HepG2 (cell line): Measurements from ENCODE around the gene USP11. TPM values are rescaled to one million over a fixed set of nuclear protein-coding genes. Genes with fewer than 3 reads are reported as not detected.

Experiments
- ATAC-seq: fragments of 200-7000 bp; cut with Tn5 transposase; 3 replicates; pipeline ENCODE4 v1.9.1; 2020; ENCODE audit warnings: mild to moderate bottlenecking, moderate library complexity
- BruUV-seq: library from RNA; stranded (reverse); fragments of 400-500 nt; replicated peaks from 2 replicates; lab custom pipeline; 2021; lab: Mats Ljungman, UMichigan
- CTCF ChIA-PET: fragments of 300-600 bp; formaldehyde crosslinking; extraction: SDS; loops from one replicate; lab custom pipeline; 2021; ENCODE audit warnings: low total read pairs, inconsistent platforms, low intra/inter-chr PET ratio; lab: Yijun Ruan, JAX
- POLR2A ChIA-PET: fragments of 350-600 bp; sonication (Branson Sonifier 250); formaldehyde crosslinking; loops from one replicate; lab custom pipeline; 2020; ENCODE audit warnings: antibody characterized with exemption, inconsistent platforms; lab: Yijun Ruan, JAX
- DNase-seq: peaks from one replicate; pipeline ENCODE4 v3.0.0-alpha.2; 2015; ENCODE audit warnings: low spot score
- FAIRE-seq: peaks from 3 replicates; lab custom pipeline; 2011; peaks lifted over from hg19 to GRCh38; lab: Jason Lieb, UNC
- H2AFZ ChIP-seq: one replicate; pipeline ENCODE4 v1.6.1; 2011; ENCODE audit warnings: low read length, inconsistent platforms
- H3K27ac ChIP-seq: fragments of 300-600 bp; 3 replicates; pipeline ENCODE4 v1.8.0; 2011; ENCODE audit warnings: mixed run types, mild to moderate bottlenecking, mixed read lengths, low read length, inconsistent platforms; ENCODE audit not compliant: insufficient read depth; ENCODE audit errors: extremely low read length
- H3K27me3 ChIP-seq, 2 experiments: fragments of 200-600 bp in 1 of 2; 2 replicates in 1 of 2; 3 replicates in 1 of 2; pipeline versions ENCODE4 v1.6.0 to v1.8.0; 2011; ENCODE audit warnings: low read length in 2 of 2, mild to moderate bottlenecking in 2 of 2, moderate library complexity in 2 of 2, inconsistent platforms in 1 of 2; ENCODE audit not compliant: insufficient read depth in 2 of 2, control insufficient read depth in 1 of 2
- H3K36me3 ChIP-seq, 2 experiments: fragments of 200-600 bp in 1 of 2; replicated peaks in 1 of 2; 2 replicates in 1 of 2; 3 replicates in 1 of 2; pipeline versions ENCODE4 v1.5.1 to v1.8.0; 2011; ENCODE audit warnings: low read length in 2 of 2, inconsistent platforms in 1 of 2; ENCODE audit not compliant: insufficient read depth in 2 of 2, control insufficient read depth in 1 of 2
- H3K4me1 ChIP-seq: 2 replicates; pipeline ENCODE4 v1.5.1; 2012; ENCODE audit warnings: low read length, inconsistent platforms; ENCODE audit not compliant: insufficient read depth
- H3K4me2 ChIP-seq: 2 replicates; pipeline ENCODE4 v1.6.0; 2011; ENCODE audit warnings: low read depth, low read length, inconsistent platforms
- H3K4me3 ChIP-seq, 3 experiments: fragments of 200-600 bp in 1 of 3; sonication (generic), shearing (Covaris generic) in 1 of 3; replicated peaks in 1 of 3; 2 replicates each; pipeline ENCODE4 v1.5.1; 2011 to 2016; ENCODE audit warnings: low read length in 3 of 3, inconsistent platforms in 2 of 3, low read depth in 2 of 3, mild to moderate bottlenecking in 2 of 3, control low read depth in 1 of 3, mixed read lengths in 1 of 3; ENCODE audit not compliant: insufficient read depth in 1 of 3
- H3K79me2 ChIP-seq: one replicate; pipeline ENCODE4 v1.6.1; 2011; ENCODE audit warnings: low read length, inconsistent platforms; ENCODE audit not compliant: insufficient read depth
- H3K9ac ChIP-seq: 2 replicates; pipeline ENCODE4 v1.6.0; 2011; ENCODE audit warnings: mild to moderate bottlenecking, low read depth, low read length, inconsistent platforms; ENCODE audit not compliant: insufficient read depth
- H3K9me3 ChIP-seq: 2 replicates; pipeline ENCODE4 v1.5.1; 2012; ENCODE audit warnings: mild to moderate bottlenecking, low read length
- H4K20me1 ChIP-seq: 2 replicates; pipeline ENCODE4 v1.6.0; 2011; ENCODE audit warnings: inconsistent platforms, mild to moderate bottlenecking, low read length, moderate library complexity; ENCODE audit not compliant: insufficient read depth
- DRAP1 ChIP-seq: IDR thresholded peaks from 2 replicates; pipeline ENCODE4 v1.6.1; 2016; ENCODE audit warnings: missing genetic modification reagents, missing compliant biosample characterization
- KDM1A ChIP-seq: IDR thresholded peaks from 2 replicates; pipeline ENCODE4 v1.6.1; 2016; ENCODE audit warnings: missing compliant biosample characterization
- MIER3 ChIP-seq: IDR thresholded peaks from 2 replicates; pipeline ENCODE4 v1.6.1; 2016; ENCODE audit warnings: missing compliant biosample characterization, borderline replicate concordance
- MNT ChIP-seq: fragments of 450-650 bp; IDR thresholded peaks from 2 replicates; pipeline ENCODE4 v1.6.1; 2016
- POGZ ChIP-seq: sonication (generic); formaldehyde crosslinking; IDR thresholded peaks from 2 replicates; pipeline ENCODE4 v1.4.0; 2020; ENCODE audit warnings: mild to moderate bottlenecking, missing genetic modification reagents
- PRDM15 ChIP-seq: sonication (generic); formaldehyde crosslinking; IDR thresholded peaks from 2 replicates; pipeline ENCODE4 v1.4.0; 2020; ENCODE audit warnings: missing genetic modification reagents
- REPIN1 ChIP-seq: sonication (generic); formaldehyde crosslinking; IDR thresholded peaks from 2 replicates; pipeline ENCODE4 v1.8.0; 2022; ENCODE audit warnings: missing genetic modification reagents, low read depth, mild to moderate bottlenecking, borderline replicate concordance
- RNF2 ChIP-seq: fragments of 450-650 bp; conservative IDR thresholded peaks from 2 replicates; pipeline ENCODE4 v1.6.1; 2016; ENCODE audit warnings: low read depth
- SMAD3 ChIP-seq: sonication (generic); formaldehyde crosslinking; IDR thresholded peaks from 2 replicates; pipeline ENCODE4 v1.4.0; 2020; ENCODE audit warnings: missing genetic modification reagents
- TMF1 ChIP-seq: sonication (generic); formaldehyde crosslinking; IDR thresholded peaks from 2 replicates; pipeline ENCODE4 v1.8.1; 2022; ENCODE audit warnings: low read depth, missing genetic modification reagents
- ZFP1 ChIP-seq: IDR thresholded peaks from 2 replicates; pipeline ENCODE4 v1.6.1; 2016
- ZNF792 ChIP-seq: IDR thresholded peaks from 2 replicates; pipeline ENCODE4 v1.6.1; 2016
- WGBS: methylation state at CpG from one replicate; pipeline ENCODE4 v1.1.6; 2017; ENCODE audit warnings: low lambda C conversion rate; 5-methylcytosine and 5-hydroxymethylcytosine counted together
- in situ Hi-C: cut with HindIII; loops from 2 replicates; pipeline ENCODE4 v1.10.0; 2017; ENCODE audit warnings: low pct_unique_long_range_greater_than_20kb; ENCODE audit not compliant: extremely low pct_ligation_motif_present
- intact Hi-C: fragments of 100-400 bp; cut with micrococcal nuclease; formaldehyde crosslinking; loops from one replicate; pipeline ENCODE4 v1.10.0; 2022; ENCODE audit not compliant: unreplicated experiment
- polyA plus RNA-seq, 8 experiments: library from polyadenylated mRNA; depleted of rRNA in 3 of 8; stranded (reverse) in 7 of 8; unstranded in 1 of 8; fragments of >200 nt; fragmentation: Illumina TruSeq in 4 of 8; extraction: Trizol in 4 of 8; gene quantifications; 2 replicates each; pipeline versions ENCODE4 v1.2.1 to v1.2.3, GENCODE V29; 2011 to 2016; ENCODE audit warnings: low read depth in 4 of 8, missing spikeins in 1 of 8, mixed read lengths in 1 of 8; ENCODE audit not compliant: insufficient read depth in 1 of 8
- total RNA-seq, 5 experiments: library from RNA; depleted of rRNA; stranded (reverse); fragments of >200 nt; fragmentation: Illumina TruSeq; extraction: Trizol; gene quantifications; 2 replicates each; pipeline ENCODE4 v1.2.3, GENCODE V29; 2016; ENCODE audit warnings: low read depth in 1 of 5
- TF ChIP-seq, protein P1 (sequence below): sonication (generic); formaldehyde crosslinking; IDR thresholded peaks from 2 replicates; pipeline ENCODE4 v1.4.0; 2020; ENCODE audit warnings: low read depth, mild to moderate bottlenecking, missing genetic modification reagents
- TF ChIP-seq, protein P2 (sequence below): sonication (generic); formaldehyde crosslinking; IDR thresholded peaks from 2 replicates; pipeline ENCODE4 v1.8.0; 2022; ENCODE audit warnings: missing genetic modification reagents, mild to moderate bottlenecking, borderline replicate concordance

USP11 gene
- total and polyA plus RNA-seq, 2 of the 13 experiments (the other 11 are each of a cell fraction or from before 2014, with no cell fraction given) = 23.8 to 31.7 TPM

- intact Hi-C loops = no loop called here
- Histone ChIP-seq H3K9ac (peak overlapping the region; percentile 62), H3K79me2 (peaks cover 17% of the 10 kb centered on the region)
- no peak for TF ChIP-seq ZFP1 (CRISPR knock-in tag)
- TF ChIP-seq, protein P1, sequence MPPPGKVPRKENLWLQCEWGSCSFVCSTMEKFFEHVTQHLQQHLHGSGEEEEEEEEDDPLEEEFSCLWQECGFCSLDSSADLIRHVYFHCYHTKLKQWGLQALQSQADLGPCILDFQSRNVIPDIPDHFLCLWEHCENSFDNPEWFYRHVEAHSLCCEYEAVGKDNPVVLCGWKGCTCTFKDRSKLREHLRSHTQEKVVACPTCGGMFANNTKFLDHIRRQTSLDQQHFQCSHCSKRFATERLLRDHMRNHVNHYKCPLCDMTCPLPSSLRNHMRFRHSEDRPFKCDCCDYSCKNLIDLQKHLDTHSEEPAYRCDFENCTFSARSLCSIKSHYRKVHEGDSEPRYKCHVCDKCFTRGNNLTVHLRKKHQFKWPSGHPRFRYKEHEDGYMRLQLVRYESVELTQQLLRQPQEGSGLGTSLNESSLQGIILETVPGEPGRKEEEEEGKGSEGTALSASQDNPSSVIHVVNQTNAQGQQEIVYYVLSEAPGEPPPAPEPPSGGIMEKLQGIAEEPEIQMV (CRISPR knock-in tag) = 0 out of 2 replicates have a peak, but pooled peaks have one; percentile 32
- TF ChIP-seq MNT = peak; percentile 66; the same call in 1 of the 2 replicates
- TF ChIP-seq DRAP1 = peak; percentile 71
- no peak for TF ChIP-seq KDM1A (CRISPR knock-in tag)
- peak; percentile 31; the same call in 1 of the 2 replicates for TF ChIP-seq POGZ (CRISPR knock-in tag)
- TF ChIP-seq ZNF792 (CRISPR knock-in tag) = 0 out of 2 replicates have a peak, but pooled peaks have one; percentile 32
- 0 out of 2 replicates have a peak, but pooled peaks have one; percentile 33 for TF ChIP-seq RNF2
- TF ChIP-seq SMAD3 (CRISPR knock-in tag) = peak; percentile 53; the same call in 1 of the 2 replicates
- no peak for TF ChIP-seq TMF1 (CRISPR knock-in tag)
- TF ChIP-seq MIER3 (CRISPR knock-in tag) = 0 out of 2 replicates have a peak, but pooled peaks have one; percentile 12
- TF ChIP-seq REPIN1 (CRISPR knock-in tag) = peak; percentile 49; the same call in 1 of the 2 replicates
- 0 out of 2 replicates have a peak, but pooled peaks have one; percentile 20 for TF ChIP-seq PRDM15 (CRISPR knock-in tag)
- TF ChIP-seq, protein P2, sequence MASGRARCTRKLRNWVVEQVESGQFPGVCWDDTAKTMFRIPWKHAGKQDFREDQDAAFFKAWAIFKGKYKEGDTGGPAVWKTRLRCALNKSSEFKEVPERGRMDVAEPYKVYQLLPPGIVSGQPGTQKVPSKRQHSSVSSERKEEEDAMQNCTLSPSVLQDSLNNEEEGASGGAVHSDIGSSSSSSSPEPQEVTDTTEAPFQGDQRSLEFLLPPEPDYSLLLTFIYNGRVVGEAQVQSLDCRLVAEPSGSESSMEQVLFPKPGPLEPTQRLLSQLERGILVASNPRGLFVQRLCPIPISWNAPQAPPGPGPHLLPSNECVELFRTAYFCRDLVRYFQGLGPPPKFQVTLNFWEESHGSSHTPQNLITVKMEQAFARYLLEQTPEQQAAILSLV (CRISPR knock-in tag) = no peak; the same call in 1 of the 2 replicates
Measured at GRCh38 chrX:47190445-47191269, 42.2 kb upstream of the USP11 start.

More at GRCh38 chrX:47190445-47191269, 42.2 kb upstream of the USP11 start:
- H3K27ac ChIP-seq = peak overlapping the region; percentile 30
- in situ Hi-C loops = loop anchor here (5.0 kb wide), 2 partner anchors 197 to 332 kb away; no protein-coding TSS in a partner anchor
- DNase-seq = peak; percentile 87
- 11% methylated on average over 9 of the region's 40 CpGs for WGBS
- no peaks in the 10 kb centered on the region; a peak in 1 of 5 replicates for H3K27me3 ChIP-seq
- peak; percentile 88 for ATAC-seq
- H3K9me3 ChIP-seq = no peaks in the 10 kb centered on the region
- peak overlapping the region; percentile 82 for H3K4me2 ChIP-seq
- CTCF ChIA-PET = no interaction called here
- H3K36me3 ChIP-seq = peaks cover 0 to 1% of the 10 kb centered on the region in 2 experiments; a peak in 1 of 5 replicates
- peak; percentile 94 for FAIRE-seq
- H3K4me1 ChIP-seq = peaks cover 27% of the 10 kb centered on the region
- BruUV-seq = no TSS peak
- peak overlapping the region; percentile 60 to 71 (median 66); a peak in 5 of 6 replicates for H3K4me3 ChIP-seq
- H4K20me1 ChIP-seq = no peaks in the 10 kb centered on the region
- H2AFZ ChIP-seq = no peak overlapping the region
- POLR2A ChIA-PET = interaction anchor here (0.9 to 2.8 kb wide), 6 partner anchors 27 to 333 kb away, joined by 3 to 17 read pairs (median 6); partner anchors contain the start of genes NDUFB11, RBM10 and USP11
